Right ventricle myocardium superior (tissue), 1 donor: Measurements from ENCODE around the gene PRR29. TPM values are rescaled to one million over a fixed set of nuclear protein-coding genes. Genes with fewer than 3 reads are reported as not detected.

ENCODE experiments used
- ATAC-seq: fragments of 200-7000 bp; cut with Tn5 transposase; one replicate; pipeline ENCODE4 v1.9.1; 2020; ENCODE audit warnings: mild to moderate bottlenecking; ENCODE audit not compliant: poor library complexity
- DNase-seq: peaks from one replicate; pipeline ENCODE4 v3.0.0-alpha.2; 2020
- intact Hi-C: fragments of 100-400 bp; cut with DNase I; formaldehyde crosslinking; loops from one replicate; pipeline ENCODE4 v1.11.2; 2022
- total RNA-seq: library from RNA; stranded (reverse); fragmentation: NEBNext Ultra II Directional; extraction: Animal tissue kit (Norgen Biotek cat#: 25700); gene quantifications from one replicate; pipeline ENCODE4 v1.2.1, GENCODE V29; 2021
- donor health status: DM: no; HTN: yes; CAD: no; lungs with severe emphysema.

PRR29 gene
- total RNA-seq, 1 donor from 2014 or later, result 0.30 TPM

GRCh38 chr17:63989622-63990345, 8.4 kb upstream of the PRR29 start:
- peak; percentile 37 for DNase-seq
- intact Hi-C loops, result loop anchor here (5.0 kb wide), 2 partner anchors 62 to 72 kb away; partner anchors contain the start of gene GH1
- no peak for ATAC-seq

GRCh38 chr17:63991611-63992010, 6.5 kb upstream of the PRR29 start:
- intact Hi-C loops, result loop anchor here (5.0 kb wide), 1 partner anchor 74 kb away; the partner anchor contains the start of gene GH1
- ATAC-seq (no peak), DNase-seq (no peak)

GRCh38 chr17:63993368-63993985, 4.7 kb upstream of the PRR29 start:
- DNase-seq (peak; percentile 26), ATAC-seq (no peak)
- intact Hi-C loops, result loop anchor here (5.0 kb wide), 1 partner anchor 76 kb away; the partner anchor contains the start of gene GH1

- intact Hi-C loops, result no loop called here
- peak; percentile 38 for DNase-seq
- no peak for ATAC-seq
These were observed 2.5 kb upstream of the PRR29 start for GRCh38 chr17:63995626-63996025.

- DNase-seq (no peak), ATAC-seq (no peak)
- intact Hi-C loops, result no loop called here
These were observed 1.5 kb upstream of the PRR29 start for GRCh38 chr17:63996430-63997182.

GRCh38 chr17:63997341-63998048, 656 bp upstream of the PRR29 start:
- ATAC-seq (no peak), DNase-seq (peak; percentile 40)
- intact Hi-C loops, result no loop called here

- intact Hi-C loops, result no loop called here
- ATAC-seq, result no peak
- DNase-seq, result peak; percentile 30
These were observed 849 bp downstream of the PRR29 start for GRCh38 chr17:63998721-63999679.

GRCh38 chr17:63999680-64000531, 1.8 kb downstream of the PRR29 start:
- DNase-seq (peak; percentile 34), ATAC-seq (no peak)
- intact Hi-C loops, result no loop called here

- no peak for ATAC-seq
- DNase-seq, result peak; percentile 30
- intact Hi-C loops, result no loop called here
These were observed 3.0 kb downstream of the PRR29 start for GRCh38 chr17:64001091-64001579.

- intact Hi-C loops, result no loop called here
- DNase-seq, result peak; percentile 65
- ATAC-seq, result peak; percentile 40
These were observed 3.8 kb downstream of the PRR29 start for GRCh38 chr17:64001763-64002529.

GRCh38 chr17:64002658-64003525, 4.7 kb downstream of the PRR29 start:
- ATAC-seq, result no peak
- intact Hi-C loops, result no loop called here
- peak; percentile 29 for DNase-seq

GRCh38 chr17:64003526-64004121, 5.5 kb downstream of the PRR29 start:
- intact Hi-C loops, result no loop called here
- ATAC-seq (no peak), DNase-seq (peak; percentile 21)

GRCh38 chr17:64004218-64004770, 6.1 kb downstream of the PRR29 start:
- DNase-seq, result no peak
- intact Hi-C loops, result no loop called here
- ATAC-seq, result no peak

GRCh38 chr17:64004903-64005733, 7.0 kb downstream of the PRR29 start:
- intact Hi-C loops, result no loop called here
- DNase-seq (no peak), ATAC-seq (no peak)
